Measurements from ENCODE around the gene LHX2. TPM values are rescaled to one million over a fixed set of nuclear protein-coding genes. Genes with fewer than 3 reads are reported as not detected.

The LHX2 gene
- total RNA-seq = under 1 TPM in 1 of 2 donors, not detected in 1; 0.23 TPM

GRCh38 chr9:124011460-124012301, at the start of gene LHX2:
Gene LHX2, plus strand, starts transcription at chr9:124011768. Its CDS starts 581 bp downstream, at chr9:124012349.
- Histone ChIP-seq H3K36me3 (no peaks in the 10 kb centered on the region), H3K9me3 (no peaks in the 10 kb centered on the region), H3K27ac (no peak within 1 kb of the TSS), H3K4me3 (peak within 1 kb of the TSS in 1 of 2 donors; percentile 15), H3K27me3 (replicated peaks; ENCODE audit: insufficient read depth) (peaks cover 83% of the 10 kb centered on the region), H3K4me1 (replicated peaks) (no peaks in the 10 kb centered on the region)
- TF ChIP-seq POLR2AphosphoS5 (IDR thresholded peaks at IDR 0.05) (peak; percentile 20), CTCF (IDR thresholded peaks at IDR 0.05) (no peak)
- under 1% methylated on average over 32 of the region's 95 CpGs for WGBS
- intact Hi-C loops (cut with DNase I) = no loop called here
- DNase-seq (ENCODE audit: low spot score) = no peak

GRCh38 chr9:123964761-123965160, 46.8 kb upstream of the LHX2 start:
- TF ChIP-seq CTCF (IDR thresholded peaks at IDR 0.05) (no peak), POLR2AphosphoS5 (IDR thresholded peaks at IDR 0.05) (no peak), POLR2A (IDR thresholded peaks at IDR 0.05) (no peak)
- H3K27me3 ChIP-seq (replicated peaks; ENCODE audit: insufficient read depth) = no peaks in the 10 kb centered on the region
- H3K4me1 ChIP-seq (replicated peaks) = no peaks in the 10 kb centered on the region
- DNase-seq (ENCODE audit: low spot score) = no peak
- H3K9me3 ChIP-seq = no peaks in the 10 kb centered on the region
- WGBS = 70% methylated on average over 12 of the region's 12 CpGs
- no peaks in the 10 kb centered on the region for H3K36me3 ChIP-seq
- intact Hi-C loops (cut with DNase I) = no loop called here
- no peak overlapping the region for H3K4me3 ChIP-seq
- H3K27ac ChIP-seq = no peak overlapping the region

GRCh38 chr9:123965801-123966686, 45.5 kb upstream of the LHX2 start:
- Histone ChIP-seq H3K27me3 (replicated peaks; ENCODE audit: insufficient read depth) (no peaks in the 10 kb centered on the region), H3K9me3 (no peaks in the 10 kb centered on the region), H3K27ac (no peak overlapping the region), H3K4me3 (no peak overlapping the region), H3K36me3 (no peaks in the 10 kb centered on the region), H3K4me1 (replicated peaks) (no peaks in the 10 kb centered on the region)
- TF ChIP-seq POLR2AphosphoS5 (IDR thresholded peaks at IDR 0.05) (no peak), CTCF (IDR thresholded peaks at IDR 0.05) (no peak), POLR2A (IDR thresholded peaks at IDR 0.05) (no peak)
- WGBS = 65% methylated on average over 8 of the region's 8 CpGs
- no peak for DNase-seq (ENCODE audit: low spot score)
- intact Hi-C loops (cut with DNase I) = no loop called here

GRCh38 chr9:123967323-123967722, 44.2 kb upstream of the LHX2 start:
- Histone ChIP-seq H3K27ac (no peak overlapping the region), H3K36me3 (no peaks in the 10 kb centered on the region), H3K27me3 (replicated peaks; ENCODE audit: insufficient read depth) (no peaks in the 10 kb centered on the region), H3K4me3 (no peak overlapping the region), H3K9me3 (no peaks in the 10 kb centered on the region), H3K4me1 (replicated peaks) (no peaks in the 10 kb centered on the region)
- intact Hi-C loops (cut with DNase I) = no loop called here
- no peak for DNase-seq (ENCODE audit: low spot score)
- TF ChIP-seq POLR2AphosphoS5 (IDR thresholded peaks at IDR 0.05) (no peak), CTCF (IDR thresholded peaks at IDR 0.05) (no peak), POLR2A (IDR thresholded peaks at IDR 0.05) (no peak)

Measured in prostate gland (tissue), 2 donors.